Measurements from ENCODE around the gene TEX52.

Gene TEX52

GRCh38 chr12:2858334-2858733 is 1.5 kb upstream of the TEX52 start:
- TF ChIP-seq, protein P1, sequence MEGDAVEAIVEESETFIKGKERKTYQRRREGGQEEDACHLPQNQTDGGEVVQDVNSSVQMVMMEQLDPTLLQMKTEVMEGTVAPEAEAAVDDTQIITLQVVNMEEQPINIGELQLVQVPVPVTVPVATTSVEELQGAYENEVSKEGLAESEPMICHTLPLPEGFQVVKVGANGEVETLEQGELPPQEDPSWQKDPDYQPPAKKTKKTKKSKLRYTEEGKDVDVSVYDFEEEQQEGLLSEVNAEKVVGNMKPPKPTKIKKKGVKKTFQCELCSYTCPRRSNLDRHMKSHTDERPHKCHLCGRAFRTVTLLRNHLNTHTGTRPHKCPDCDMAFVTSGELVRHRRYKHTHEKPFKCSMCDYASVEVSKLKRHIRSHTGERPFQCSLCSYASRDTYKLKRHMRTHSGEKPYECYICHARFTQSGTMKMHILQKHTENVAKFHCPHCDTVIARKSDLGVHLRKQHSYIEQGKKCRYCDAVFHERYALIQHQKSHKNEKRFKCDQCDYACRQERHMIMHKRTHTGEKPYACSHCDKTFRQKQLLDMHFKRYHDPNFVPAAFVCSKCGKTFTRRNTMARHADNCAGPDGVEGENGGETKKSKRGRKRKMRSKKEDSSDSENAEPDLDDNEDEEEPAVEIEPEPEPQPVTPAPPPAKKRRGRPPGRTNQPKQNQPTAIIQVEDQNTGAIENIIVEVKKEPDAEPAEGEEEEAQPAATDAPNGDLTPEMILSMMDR (IDR thresholded peaks at IDR 0.05) = no peak

GRCh38 chr12:2857576-2857975 is 737 bp upstream of the TEX52 start:
- TF ChIP-seq, protein P1 (IDR thresholded peaks at IDR 0.05) = no peak

DNA sequence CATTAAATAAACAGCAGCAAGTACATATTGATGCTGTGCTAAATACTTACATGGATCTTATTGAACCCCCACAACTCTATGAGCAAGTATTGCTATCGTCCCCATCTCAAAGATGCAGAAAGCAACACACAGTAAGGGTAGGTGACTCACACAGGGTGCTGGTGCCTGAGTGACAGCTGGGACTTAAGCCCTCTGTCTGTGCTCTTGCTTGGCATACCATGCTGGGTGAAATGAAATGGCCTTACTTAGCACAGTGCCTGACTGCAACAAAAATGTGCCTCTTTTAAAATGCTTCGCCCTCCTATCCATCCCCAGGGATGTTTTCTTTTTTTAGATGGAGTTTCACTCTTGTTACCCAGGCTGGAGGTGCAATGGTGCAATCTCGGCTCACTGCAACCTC is 788 bp downstream of the TEX52 start:
- TF ChIP-seq, protein P1 (IDR thresholded peaks at IDR 0.05) = no peak

DNA sequence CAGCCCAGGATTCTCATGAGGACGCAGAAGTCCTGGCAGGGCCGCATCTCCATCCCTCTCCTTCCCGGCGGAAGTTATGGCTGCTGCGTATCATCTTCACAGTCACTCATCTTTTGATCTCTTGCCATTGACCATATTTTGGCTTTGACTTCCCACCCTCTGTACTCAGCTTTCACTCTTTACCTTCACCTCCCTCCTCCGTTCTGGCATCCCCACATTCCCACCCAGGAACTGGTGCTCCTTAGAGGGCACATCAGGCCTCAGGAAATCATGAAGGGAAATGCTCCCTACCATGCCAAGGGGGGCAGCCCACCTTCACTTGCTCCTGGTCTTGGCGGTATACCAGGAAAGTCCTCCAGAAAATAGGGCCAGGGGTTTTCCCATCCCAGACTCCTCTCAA is 1.3 kb downstream of the TEX52 start:
- TF ChIP-seq, protein P1 (IDR thresholded peaks at IDR 0.05) = no peak

DNA sequence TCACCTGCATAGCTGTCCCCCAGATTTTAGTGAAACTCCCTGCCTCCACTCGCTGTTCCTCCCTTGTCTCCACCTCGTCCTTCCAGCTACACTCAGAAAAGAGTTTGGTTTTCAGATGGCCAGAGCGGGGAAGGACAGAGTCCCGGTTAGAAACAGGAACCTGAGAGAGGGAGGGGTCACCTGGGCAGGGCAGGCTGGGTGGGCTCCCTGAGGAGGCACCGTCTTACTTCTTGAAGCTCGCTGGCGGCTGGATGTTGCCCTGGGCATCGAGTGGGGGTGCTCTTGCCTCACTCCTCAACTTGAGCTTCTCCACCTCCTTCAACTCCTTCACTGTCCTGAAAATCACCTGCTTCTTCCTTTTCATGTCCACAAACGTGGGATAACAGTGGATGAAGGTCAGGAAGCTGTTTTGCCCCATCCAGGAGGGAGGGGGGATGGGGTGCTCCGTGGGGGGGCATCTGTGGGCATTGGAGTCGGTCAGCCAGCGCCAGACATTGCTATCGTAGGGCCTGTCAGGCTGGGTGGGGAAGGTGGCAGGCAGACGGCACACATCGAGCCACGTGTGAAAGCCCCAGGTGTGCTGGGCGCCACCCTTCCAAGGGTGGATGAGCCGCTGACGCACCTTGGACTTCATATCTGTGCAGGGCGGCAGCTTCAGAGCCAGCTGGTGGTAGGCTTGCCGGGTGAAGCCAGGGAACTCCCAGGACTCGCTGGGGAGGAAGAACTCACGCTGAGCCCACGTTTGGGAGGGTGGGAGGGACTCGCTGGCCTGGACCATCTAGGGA is 2.0 kb downstream of the TEX52 start:
- TF ChIP-seq, protein P1 (IDR thresholded peaks at IDR 0.05) = no peak

DNA sequence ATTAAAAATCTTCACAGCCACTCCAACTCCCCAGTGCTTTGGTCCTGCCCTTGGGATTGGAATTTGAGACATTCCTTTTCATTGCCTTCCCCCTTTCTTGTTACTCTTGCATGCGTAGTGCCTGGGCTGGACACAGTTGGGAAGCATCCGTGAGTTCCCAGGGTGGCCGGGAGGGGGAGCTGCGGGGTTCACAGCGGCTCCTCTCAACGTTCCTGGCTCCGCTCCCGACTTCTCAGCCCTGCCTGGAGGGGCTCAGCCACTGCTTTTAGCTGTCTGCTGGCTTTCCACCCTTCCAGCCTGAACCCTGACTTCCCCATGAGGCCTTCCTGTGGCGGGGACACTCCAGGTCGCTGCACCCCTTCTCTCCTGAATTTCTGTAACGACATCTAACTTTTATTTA is 3.2 kb downstream of the TEX52 start:
- TF ChIP-seq, protein P1 (IDR thresholded peaks at IDR 0.05) = peak; percentile 93

GRCh38 chr12:2851931-2852330 is 4.9 kb downstream of the TEX52 start:
- TF ChIP-seq, protein P1 (IDR thresholded peaks at IDR 0.05) = no peak

GRCh38 chr12:2845280-2845679 is 11.6 kb downstream of the TEX52 start:
- TF ChIP-seq, protein P1 (IDR thresholded peaks at IDR 0.05) = no peak

Data from LNCAP (cell line).